PC-9 (cell line): ENCODE data around the gene RRP7A. TPM values are rescaled to one million over a fixed set of nuclear protein-coding genes. Genes with fewer than 3 reads are reported as not detected.

ENCODE experiments used
- BruUV-seq: library from RNA; stranded (reverse); fragments of 400-500 nt; replicated peaks from 2 replicates; lab custom pipeline; 2021; lab: Mats Ljungman, UMichigan
- CTCF ChIA-PET: fragments of 300-600 bp; sonication (Branson Sonifier 250); formaldehyde crosslinking; loops from one replicate; lab custom pipeline; 2022; ENCODE audit warnings: antibody characterized with exemption; lab: Charles Lee
- POLR2A ChIA-PET: fragments of 300-600 bp; sonication (Branson Sonifier 250); formaldehyde crosslinking; loops from one replicate; lab custom pipeline; 2022; ENCODE audit warnings: antibody characterized with exemption; ENCODE audit not compliant: unreplicated experiment; lab: Charles Lee
- DNase-seq, 2 experiments: peaks; one replicate each; pipeline versions ENCODE4 v3.0.0 to v3.0.0-alpha.2; 2015 to 2022; ENCODE audit warnings: mixed read lengths in 1 of 2
- H2AFZ ChIP-seq: fragments of 200-600 bp; sonication (generic); 2 replicates; pipeline ENCODE4 v1.8.1; 2017; ENCODE audit warnings: antibody characterized with exemption
- H3F3A ChIP-seq: fragments of 200-600 bp; sonication (generic); 2 replicates; pipeline ENCODE4 v1.8.1; 2017; ENCODE audit warnings: antibody characterized with exemption, mild to moderate bottlenecking, low read depth; ENCODE audit not compliant: insufficient read depth
- H3K27ac ChIP-seq: fragments of 200-600 bp; sonication (generic); 2 replicates; pipeline ENCODE4 v1.6.1; 2016; ENCODE audit warnings: mixed run types
- H3K27me3 ChIP-seq: fragments of 200-600 bp; sonication (generic); 2 replicates; pipeline ENCODE4 v1.6.1; 2016; ENCODE audit warnings: low read depth, mixed run types; ENCODE audit not compliant: insufficient read depth
- H3K36me3 ChIP-seq: fragments of 200-600 bp; sonication (generic); 2 replicates; pipeline ENCODE4 v1.6.1; 2016; ENCODE audit warnings: low read depth, mixed run types
- H3K4me1 ChIP-seq: fragments of 200-600 bp; sonication (generic); replicated peaks from 2 replicates; pipeline ENCODE4 v1.6.1; 2016; ENCODE audit warnings: mixed run types; ENCODE audit not compliant: insufficient read depth
- H3K4me2 ChIP-seq: fragments of 200-600 bp; sonication (generic); 2 replicates; pipeline ENCODE4 v1.6.1; 2017; ENCODE audit warnings: mixed run types
- H3K4me3 ChIP-seq: fragments of 200-600 bp; sonication (generic); 2 replicates; pipeline ENCODE4 v1.6.1; 2016; ENCODE audit warnings: mixed run types
- H3K79me2 ChIP-seq: fragments of 200-600 bp; sonication (generic); 2 replicates; pipeline ENCODE4 v1.6.1; 2017; ENCODE audit warnings: low read depth, mixed run types
- H3K9me2 ChIP-seq: fragments of 200-600 bp; sonication (generic); 2 replicates; pipeline ENCODE4 v1.8.1; 2017; ENCODE audit warnings: mild to moderate bottlenecking; ENCODE audit not compliant: insufficient read depth
- H3K9me3 ChIP-seq: fragments of 200-600 bp; sonication (generic); 2 replicates; pipeline ENCODE4 v1.8.1; 2016; ENCODE audit warnings: low read depth; ENCODE audit not compliant: insufficient read depth
- H4K20me1 ChIP-seq: fragments of 200-600 bp; sonication (generic); 2 replicates; pipeline ENCODE4 v1.8.1; 2017; ENCODE audit not compliant: insufficient read depth
- CTCF ChIP-seq: fragments of 200-600 bp; sonication (generic); conservative IDR thresholded peaks from 2 replicates; pipeline ENCODE4 v1.6.1; 2017; ENCODE audit warnings: mixed run types, antibody characterized with exemption, mild to moderate bottlenecking, moderate library complexity
- EZH2 ChIP-seq: fragments of 200-600 bp; sonication (generic); IDR thresholded peaks from 2 replicates; pipeline ENCODE4 v1.8.0; 2017; ENCODE audit warnings: antibody characterized with exemption, low read depth
- intact Hi-C: fragments of 100-400 bp; cut with micrococcal nuclease; formaldehyde crosslinking; loops from one replicate; pipeline ENCODE4 v1.10.0; 2022; ENCODE audit not compliant: unreplicated experiment
- total RNA-seq: library from RNA; stranded (reverse); gene quantifications from 2 replicates; pipeline ENCODE4 v1.2.3, GENCODE V29; 2021

Gene RRP7A
- total RNA-seq, 1 experiment from 2014 or later = 56.6 TPM

GRCh38 chr22:42461511-42461910 lies 58.1 kb downstream of the RRP7A start:
- no TSS peak for BruUV-seq
- Histone ChIP-seq H3K9me2 (no peaks in the 10 kb centered on the region), H3F3A (0 out of 2 replicates have a peak, but pooled peaks cover 8% of the 10 kb centered on the region), H3K27ac (no peak overlapping the region), H3K4me2 (0 out of 2 replicates have a peak overlapping the region, but pooled peaks have one; percentile 9), H4K20me1 (no peaks in the 10 kb centered on the region), H3K4me1 (peaks cover 12% of the 10 kb centered on the region), H3K79me2 (no peaks in the 10 kb centered on the region), H2AFZ (no peak overlapping the region), H3K9me3 (no peaks in the 10 kb centered on the region), H3K36me3 (no peaks in the 10 kb centered on the region), H3K4me3 (no peak overlapping the region), H3K27me3 (peaks cover 28% of the 10 kb centered on the region)
- ChIA-PET CTCF (no interaction called here), POLR2A (no interaction called here)
- intact Hi-C loops = no loop called here
- TF ChIP-seq EZH2 = no peak
- no peak for TF ChIP-seq CTCF
- peak in 1 of 2 experiments; percentile 46 for DNase-seq

Other genes with a start within 250 kb of the RRP7A start
- gene TCF20, start 249.1 kb downstream of the RRP7A start, total RNA-seq = 79.1 and 85.1 TPM in 2 replicates
- not detected in 2 replicates for gene NFAM1, start 87.4 kb downstream of the RRP7A start, total RNA-seq
- 1.9 and 2.4 TPM in 2 replicates for gene SERHL2, start 34.2 kb upstream of the RRP7A start, total RNA-seq
- gene POLDIP3, start 95.1 kb upstream of the RRP7A start, total RNA-seq = 60.1 and 62.9 TPM in 2 replicates
- gene ATP5MGL, start 120.8 kb upstream of the RRP7A start, total RNA-seq = 0.79 and 1.1 TPM in 2 replicates
- 97.6 and 106 TPM in 2 replicates for gene CYB5R3, start 129.6 kb upstream of the RRP7A start, total RNA-seq
- gene A4GALT, start 201.1 kb upstream of the RRP7A start, total RNA-seq = 17.1 and 19.3 TPM in 2 replicates